HepG2 (cell line): ENCODE data around the gene TIFAB. TPM values are rescaled to one million over a fixed set of nuclear protein-coding genes. Genes with fewer than 3 reads are reported as not detected.

ENCODE experiments used
- HDAC6 ChIP-seq: fragments of 200-600 bp; sonication (generic); IDR thresholded peaks from 2 replicates; pipeline ENCODE4 v1.7.0; 2017; ENCODE audit warnings: mild to moderate bottlenecking, antibody characterized with exemption, low read length, low read depth
- HNF4G ChIP-seq, 2 experiments: sonication (generic) in 1 of 2; formaldehyde crosslinking in 1 of 2; IDR thresholded peaks; 2 replicates each; pipeline versions ENCODE4 v1.4.0 to v1.6.1; 2011 to 2020; ENCODE audit warnings: borderline replicate concordance in 2 of 2, low read depth in 2 of 2, mild to moderate bottlenecking in 2 of 2, low read length in 1 of 2, missing genetic modification reagents in 1 of 2, moderate library complexity in 1 of 2
- RAD21 ChIP-seq: fragments of 450-650 bp; formaldehyde crosslinking; IDR thresholded peaks from 2 replicates; pipeline ENCODE4 v1.5.0; 2020; ENCODE audit warnings: mild to moderate bottlenecking
- TCF7 ChIP-seq: sonication (generic); IDR thresholded peaks from 2 replicates; pipeline ENCODE4 v1.6.1; 2016; ENCODE audit warnings: antibody characterized with exemption, low read depth
- ZNF337 ChIP-seq: sonication (generic); formaldehyde crosslinking; IDR thresholded peaks from 2 replicates; pipeline ENCODE4 v1.5.1; 2020; ENCODE audit warnings: missing genetic modification reagents, low read depth, mild to moderate bottlenecking, borderline replicate concordance
- ZNF788 ChIP-seq: sonication (generic); formaldehyde crosslinking; IDR thresholded peaks from 2 replicates; pipeline ENCODE4 v1.5.0; 2020; ENCODE audit warnings: mild to moderate bottlenecking, missing genetic modification reagents, borderline replicate concordance
- polyA plus RNA-seq, 8 experiments: library from polyadenylated mRNA; depleted of rRNA in 3 of 8; stranded (reverse) in 7 of 8; unstranded in 1 of 8; fragments of >200 nt; fragmentation: Illumina TruSeq in 4 of 8; extraction: Trizol in 4 of 8; gene quantifications; 2 replicates each; pipeline versions ENCODE4 v1.2.1 to v1.2.3, GENCODE V29; 2011 to 2016; ENCODE audit warnings: low read depth in 4 of 8, missing spikeins in 1 of 8, mixed read lengths in 1 of 8; ENCODE audit not compliant: insufficient read depth in 1 of 8
- total RNA-seq, 5 experiments: library from RNA; depleted of rRNA; stranded (reverse); fragments of >200 nt; fragmentation: Illumina TruSeq; extraction: Trizol; gene quantifications; 2 replicates each; pipeline ENCODE4 v1.2.3, GENCODE V29; 2016; ENCODE audit warnings: low read depth in 1 of 5
- TF ChIP-seq, protein P1 (sequence below): sonication (generic); formaldehyde crosslinking; IDR thresholded peaks from 2 replicates; pipeline ENCODE4 v1.4.0; 2020; ENCODE audit warnings: mild to moderate bottlenecking, missing genetic modification reagents
- TF ChIP-seq, protein P2 (sequence below): sonication (generic); formaldehyde crosslinking; IDR thresholded peaks from 2 replicates; pipeline ENCODE4 v1.5.0; 2020; ENCODE audit warnings: missing genetic modification reagents, mild to moderate bottlenecking, borderline replicate concordance
- TF ChIP-seq, protein P3 (sequence below): sonication (generic); formaldehyde crosslinking; IDR thresholded peaks from 2 replicates; pipeline ENCODE4 v1.5.1; 2020; ENCODE audit warnings: mild to moderate bottlenecking, missing genetic modification reagents, moderate library complexity

Gene TIFAB
- total and polyA plus RNA-seq, 2 of the 13 experiments (the other 11 are each of a cell fraction or from before 2014, with no cell fraction given) = not detected

- TF ChIP-seq RAD21 (CRISPR knock-in tag) (no peak), HDAC6 (no peak), ZNF788 (CRISPR knock-in tag) (no peak), TCF7 (peak; percentile 66; the same call in 1 of the 2 replicates), HNF4G (IDR thresholded peaks at IDR 0.05; ENCODE audit: borderline replicate concordance, low read depth, low read length) (peak; percentile 38; the same call in 1 of the 2 replicates), HNF4G (CRISPR knock-in tag; IDR thresholded peaks at IDR 0.05; ENCODE audit: borderline replicate concordance, low read depth) (no peak), ZNF337 (CRISPR knock-in tag) (no peak)
- TF ChIP-seq, protein P1, sequence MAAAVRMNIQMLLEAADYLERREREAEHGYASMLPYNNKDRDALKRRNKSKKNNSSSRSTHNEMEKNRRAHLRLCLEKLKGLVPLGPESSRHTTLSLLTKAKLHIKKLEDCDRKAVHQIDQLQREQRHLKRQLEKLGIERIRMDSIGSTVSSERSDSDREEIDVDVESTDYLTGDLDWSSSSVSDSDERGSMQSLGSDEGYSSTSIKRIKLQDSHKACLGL (CRISPR knock-in tag) = no peak
- TF ChIP-seq, protein P2, sequence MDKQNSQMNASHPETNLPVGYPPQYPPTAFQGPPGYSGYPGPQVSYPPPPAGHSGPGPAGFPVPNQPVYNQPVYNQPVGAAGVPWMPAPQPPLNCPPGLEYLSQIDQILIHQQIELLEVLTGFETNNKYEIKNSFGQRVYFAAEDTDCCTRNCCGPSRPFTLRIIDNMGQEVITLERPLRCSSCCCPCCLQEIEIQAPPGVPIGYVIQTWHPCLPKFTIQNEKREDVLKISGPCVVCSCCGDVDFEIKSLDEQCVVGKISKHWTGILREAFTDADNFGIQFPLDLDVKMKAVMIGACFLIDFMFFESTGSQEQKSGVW (CRISPR knock-in tag) = no peak
- TF ChIP-seq, protein P3, sequence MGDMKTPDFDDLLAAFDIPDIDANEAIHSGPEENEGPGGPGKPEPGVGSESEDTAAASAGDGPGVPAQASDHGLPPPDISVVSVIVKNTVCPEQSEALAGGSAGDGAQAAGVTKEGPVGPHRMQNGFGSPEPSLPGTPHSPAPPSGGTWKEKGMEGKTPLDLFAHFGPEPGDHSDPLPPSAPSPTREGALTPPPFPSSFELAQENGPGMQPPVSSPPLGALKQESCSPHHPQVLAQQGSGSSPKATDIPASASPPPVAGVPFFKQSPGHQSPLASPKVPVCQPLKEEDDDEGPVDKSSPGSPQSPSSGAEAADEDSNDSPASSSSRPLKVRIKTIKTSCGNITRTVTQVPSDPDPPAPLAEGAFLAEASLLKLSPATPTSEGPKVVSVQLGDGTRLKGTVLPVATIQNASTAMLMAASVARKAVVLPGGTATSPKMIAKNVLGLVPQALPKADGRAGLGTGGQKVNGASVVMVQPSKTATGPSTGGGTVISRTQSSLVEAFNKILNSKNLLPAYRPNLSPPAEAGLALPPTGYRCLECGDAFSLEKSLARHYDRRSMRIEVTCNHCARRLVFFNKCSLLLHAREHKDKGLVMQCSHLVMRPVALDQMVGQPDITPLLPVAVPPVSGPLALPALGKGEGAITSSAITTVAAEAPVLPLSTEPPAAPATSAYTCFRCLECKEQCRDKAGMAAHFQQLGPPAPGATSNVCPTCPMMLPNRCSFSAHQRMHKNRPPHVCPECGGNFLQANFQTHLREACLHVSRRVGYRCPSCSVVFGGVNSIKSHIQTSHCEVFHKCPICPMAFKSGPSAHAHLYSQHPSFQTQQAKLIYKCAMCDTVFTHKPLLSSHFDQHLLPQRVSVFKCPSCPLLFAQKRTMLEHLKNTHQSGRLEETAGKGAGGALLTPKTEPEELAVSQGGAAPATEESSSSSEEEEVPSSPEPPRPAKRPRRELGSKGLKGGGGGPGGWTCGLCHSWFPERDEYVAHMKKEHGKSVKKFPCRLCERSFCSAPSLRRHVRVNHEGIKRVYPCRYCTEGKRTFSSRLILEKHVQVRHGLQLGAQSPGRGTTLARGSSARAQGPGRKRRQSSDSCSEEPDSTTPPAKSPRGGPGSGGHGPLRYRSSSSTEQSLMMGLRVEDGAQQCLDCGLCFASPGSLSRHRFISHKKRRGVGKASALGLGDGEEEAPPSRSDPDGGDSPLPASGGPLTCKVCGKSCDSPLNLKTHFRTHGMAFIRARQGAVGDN = peak; percentile 39; the same call in 1 of the 2 replicates
Measured at GRCh38 chr5:135434591-135435466, 17.3 kb downstream of the TIFAB start (continued).
